HCT116 (cell line): Measurements from ENCODE around the gene NACC2.

Source experiments
- CTCF ChIP-seq, 3 experiments: fragments of 200-600 bp in 1 of 3; sonication (generic) in 1 of 3; IDR thresholded peaks in 2 of 3; conservative IDR thresholded peaks in 1 of 3; 2 replicates each; pipeline ENCODE4 v1.5.1; 2012 to 2017; ENCODE audit warnings: low read depth in 2 of 3, low read length in 2 of 3, antibody characterized with exemption in 1 of 3, borderline replicate concordance in 1 of 3, control low read depth in 1 of 3, mild to moderate bottlenecking in 1 of 3, mixed read lengths in 1 of 3, mixed run types in 1 of 3, moderate library complexity in 1 of 3; ENCODE audit not compliant: insufficient read depth in 1 of 3
- EZH2 ChIP-seq: fragments of 200-600 bp; sonication (generic); IDR thresholded peaks from 2 replicates; pipeline ENCODE4 v1.6.1; 2017; ENCODE audit warnings: antibody characterized with exemption, mixed run types
- EZH2phosphoT487 ChIP-seq: fragments of 200-600 bp; IDR thresholded peaks from 2 replicates; pipeline ENCODE4 v1.6.1; 2018; ENCODE audit warnings: antibody characterized with exemption, borderline replicate concordance
- POLR2A ChIP-seq: IDR thresholded peaks from 2 replicates; pipeline ENCODE4 v1.7.0; 2011; ENCODE audit warnings: borderline replicate concordance; ENCODE audit not compliant: insufficient read depth, insufficient read length; ENCODE audit errors: extremely low read depth
- POLR2AphosphoS5 ChIP-seq: IDR thresholded peaks from 2 replicates; pipeline ENCODE4 v1.6.1; 2011; ENCODE audit warnings: mild to moderate bottlenecking, low read depth, low read length, moderate library complexity
- REST ChIP-seq: IDR thresholded peaks from 2 replicates; pipeline ENCODE4 v1.6.1; 2012; ENCODE audit warnings: low read depth
- SP1 ChIP-seq: IDR thresholded peaks from 2 replicates; pipeline ENCODE4 v1.6.1; 2012; ENCODE audit warnings: low read depth
- SRF ChIP-seq: IDR thresholded peaks from 2 replicates; pipeline ENCODE4 v1.6.1; 2012; ENCODE audit warnings: low read depth
- ZNF274 ChIP-seq: fragments of 200-500 bp; sonication (Bioruptor generic); IDR thresholded peaks from 2 replicates; pipeline ENCODE4 v1.6.1; 2014; ENCODE audit warnings: mild to moderate bottlenecking, low read depth, low read length, inconsistent platforms

- TF ChIP-seq CTCF (IDR thresholded peaks at IDR 0.05 in 2 of 3, conservative IDR thresholded peaks at IDR 0.05 in 1 of 3; ENCODE audit: borderline replicate concordance in 1 of 3, insufficient read depth in 1 of 3, low read depth in 2 of 3, low read length in 2 of 3) (peak; percentile 62 to 82 (median 79)), POLR2A (no peak), ZNF274 (no peak), REST (no peak), SP1 (no peak), EZH2phosphoT487 (no peak), POLR2AphosphoS5 (no peak), EZH2 (no peak), SRF (no peak)
These were observed 43.5 kb upstream of the NACC2 start for GRCh38 chr9:136138566-136138965.
